H1 (cell line): ENCODE measurements around the gene FAM168B. TPM values are rescaled to one million over a fixed set of nuclear protein-coding genes. Genes with fewer than 3 reads are reported as not detected.

Experiments
- CTCF ChIA-PET: fragments of 300-600 bp; sonication (Branson Sonifier 250); formaldehyde crosslinking; loops from one replicate; lab custom pipeline; 2021; ENCODE audit not compliant: partially characterized antibody; lab: Charles Lee
- POLR2A ChIA-PET: fragments of 300-600 bp; sonication (Branson Sonifier 250); formaldehyde crosslinking; loops from one replicate; lab custom pipeline; 2021; ENCODE audit warnings: inconsistent platforms; ENCODE audit not compliant: partially characterized antibody; lab: Charles Lee
- DNase-seq, 2 experiments: peaks; one replicate each; pipeline versions ENCODE4 v3.0.0 to v3.0.0-alpha.2; 2010 to 2022; ENCODE audit warnings: low spot score in 2 of 2, low read depth in 1 of 2, mixed read lengths in 1 of 2
- FAIRE-seq: peaks from 2 replicates; lab custom pipeline; 2011; peaks lifted over from hg19 to GRCh38; lab: Jason Lieb, UNC
- H2AFZ ChIP-seq: 2 replicates; pipeline ENCODE4 v1.8.1; 2012; ENCODE audit warnings: low read length, inconsistent platforms
- H2AK5ac ChIP-seq: 2 replicates; pipeline ENCODE4 v1.6.1; 2013; ENCODE audit warnings: low read depth, low read length
- H2BK120ac ChIP-seq: replicated peaks from 2 replicates; pipeline ENCODE3; 2013; ENCODE audit warnings: low read depth, low read length, inconsistent platforms
- H2BK12ac ChIP-seq: 2 replicates; pipeline ENCODE4 v1.6.1; 2013; ENCODE audit warnings: low read depth, low read length
- H2BK15ac ChIP-seq: 2 replicates; pipeline ENCODE4 v1.6.1; 2013; ENCODE audit warnings: low read length
- H2BK20ac ChIP-seq: 2 replicates; pipeline ENCODE4 v1.6.1; 2013; ENCODE audit warnings: low read length
- H2BK5ac ChIP-seq: 2 replicates; pipeline ENCODE4 v1.6.1; 2013; ENCODE audit warnings: low read depth, low read length
- H3K14ac ChIP-seq: 2 replicates; pipeline ENCODE4 v1.6.1; 2013; ENCODE audit warnings: inconsistent platforms; ENCODE audit not compliant: insufficient read length
- H3K18ac ChIP-seq: 2 replicates; pipeline ENCODE4 v1.6.1; 2013; ENCODE audit warnings: low read length; ENCODE audit errors: extremely low read depth
- H3K23ac ChIP-seq: 2 replicates; pipeline ENCODE4 v1.6.1; 2013; ENCODE audit warnings: inconsistent platforms; ENCODE audit not compliant: insufficient read length
- H3K23me2 ChIP-seq: 2 replicates; pipeline ENCODE4 v1.6.1; 2013; ENCODE audit warnings: low read depth, low read length
- H3K27ac ChIP-seq: 2 replicates; pipeline ENCODE4 v1.6.1; 2011; ENCODE audit warnings: low read depth, low read length, inconsistent platforms
- H3K27me3 ChIP-seq, 4 experiments: replicated peaks in 1 of 4; 1 replicate in 1 of 4; 2 replicates in 3 of 4; pipeline versions ENCODE4 v1.6.1 to v1.8.1; 2011 to 2013; ENCODE audit warnings: low read length in 3 of 4, mild to moderate bottlenecking in 3 of 4, inconsistent platforms in 2 of 4, mixed read lengths in 2 of 4, moderate library complexity in 1 of 4; ENCODE audit not compliant: control insufficient read depth in 3 of 4, insufficient read depth in 3 of 4; ENCODE audit errors: extremely low read depth in 1 of 4
- H3K36me3 ChIP-seq, 4 experiments: 2 replicates each; pipeline versions ENCODE4 v1.6.1 to v1.8.1; 2011 to 2013; ENCODE audit warnings: mild to moderate bottlenecking in 4 of 4, low read length in 3 of 4, moderate library complexity in 2 of 4, control low read depth in 1 of 4, inconsistent platforms in 1 of 4; ENCODE audit not compliant: insufficient read depth in 4 of 4, control insufficient read depth in 2 of 4
- H3K4ac ChIP-seq: replicated peaks from 2 replicates; pipeline ENCODE3; 2013; ENCODE audit warnings: low read length, low read depth, mixed read lengths, inconsistent platforms; ENCODE audit not compliant: insufficient read length
- H3K4me1 ChIP-seq, 4 experiments: replicated peaks in 1 of 4; 1 replicate in 1 of 4; 2 replicates in 3 of 4; pipeline versions ENCODE4 v1.6.1 to v1.8.1; 2011 to 2013; ENCODE audit warnings: low read length in 3 of 4, inconsistent platforms in 2 of 4, mixed read lengths in 1 of 4; ENCODE audit not compliant: insufficient read depth in 4 of 4, control insufficient read depth in 3 of 4
- H3K4me2 ChIP-seq, 2 experiments: 2 replicates each; pipeline versions ENCODE4 v1.6.1 to v1.8.1; 2011 to 2013; ENCODE audit warnings: low read depth in 2 of 2, low read length in 2 of 2, control low read depth in 1 of 2, inconsistent platforms in 1 of 2, mild to moderate bottlenecking in 1 of 2; ENCODE audit not compliant: insufficient read depth in 1 of 2
- H3K4me3 ChIP-seq, 4 experiments: fragments of 200-600, 300-600 bp in 1 of 4; sonication (generic), shearing (Covaris generic), sonication (Bioruptor Twin) in 1 of 4; 2 replicates each; pipeline versions ENCODE4 v1.5.1 to v1.8.1; 2011 to 2016; ENCODE audit warnings: low read length in 4 of 4, low read depth in 3 of 4, control low read depth in 2 of 4, inconsistent platforms in 2 of 4, mild to moderate bottlenecking in 2 of 4, mixed read lengths in 1 of 4, moderate library complexity in 1 of 4; ENCODE audit not compliant: insufficient read depth in 2 of 4; ENCODE audit errors: extremely low read depth in 1 of 4
- H3K56ac ChIP-seq: replicated peaks from 2 replicates; pipeline ENCODE3; 2013; ENCODE audit warnings: low read depth, mild to moderate bottlenecking, mixed read lengths, low read length, inconsistent platforms; ENCODE audit not compliant: insufficient read length
- H3K79me1 ChIP-seq: 2 replicates; pipeline ENCODE4 v1.6.1; 2013; ENCODE audit warnings: low read depth, low read length, control low read depth
- H3K79me2 ChIP-seq, 2 experiments: 2 replicates each; pipeline versions ENCODE4 v1.6.1 to v1.8.1; 2012 to 2013; ENCODE audit warnings: low read length in 2 of 2, mild to moderate bottlenecking in 2 of 2, inconsistent platforms in 1 of 2; ENCODE audit not compliant: insufficient read depth in 2 of 2, control insufficient read depth in 1 of 2
- H3K9ac ChIP-seq, 4 experiments: replicated peaks in 1 of 4; 1 replicate in 1 of 4; 2 replicates in 3 of 4; pipeline versions ENCODE4 v1.6.1 to v1.8.1; 2011 to 2013; ENCODE audit warnings: low read depth in 3 of 4, low read length in 3 of 4, control low read depth in 2 of 4, mild to moderate bottlenecking in 2 of 4, moderate library complexity in 2 of 4, inconsistent platforms in 1 of 4; ENCODE audit errors: extremely low read depth in 1 of 4
- H3K9me3 ChIP-seq, 2 experiments: 2 replicates each; pipeline versions ENCODE4 v1.6.1 to v1.8.1; 2012 to 2013; ENCODE audit warnings: mild to moderate bottlenecking in 2 of 2, moderate library complexity in 2 of 2, control low read depth in 1 of 2, inconsistent platforms in 1 of 2, low read depth in 1 of 2, low read length in 1 of 2, mixed read lengths in 1 of 2; ENCODE audit not compliant: insufficient read depth in 2 of 2
- H4K20me1 ChIP-seq, 2 experiments: replicated peaks in 1 of 2; 2 replicates each; pipeline versions ENCODE3 to v1.8.1; 2011 to 2013; ENCODE audit warnings: inconsistent platforms in 2 of 2, low read length in 2 of 2, mild to moderate bottlenecking in 1 of 2; ENCODE audit not compliant: insufficient read depth in 2 of 2, control insufficient read depth in 1 of 2
- H4K5ac ChIP-seq: 2 replicates; pipeline ENCODE4 v1.6.1; 2013; ENCODE audit warnings: low read length, low read depth, mixed read lengths, inconsistent platforms; ENCODE audit not compliant: insufficient read length
- H4K8ac ChIP-seq: 2 replicates; pipeline ENCODE4 v1.8.0; 2013; ENCODE audit warnings: mild to moderate bottlenecking, moderate library complexity, low read length, inconsistent platforms; ENCODE audit not compliant: insufficient read depth; ENCODE audit errors: extremely low read depth
- H4K91ac ChIP-seq: replicated peaks from 2 replicates; pipeline ENCODE3; 2013; ENCODE audit warnings: low read length, mixed read lengths, inconsistent platforms; ENCODE audit not compliant: insufficient read length
- CEBPB ChIP-seq: IDR thresholded peaks from 2 replicates; pipeline ENCODE4 v1.6.1; 2012; ENCODE audit warnings: low read depth, low read length
- EGR1 ChIP-seq: IDR thresholded peaks from 2 replicates; pipeline ENCODE4 v1.6.1; 2011; ENCODE audit warnings: low read depth, low read length, borderline replicate concordance
- EP300 ChIP-seq, 2 experiments: IDR thresholded peaks; 1 replicate in 1 of 2; 2 replicates in 1 of 2; pipeline ENCODE4 v1.6.1; 2011 to 2012; ENCODE audit warnings: low read depth in 2 of 2, low read length in 2 of 2, mild to moderate bottlenecking in 2 of 2, borderline replicate concordance in 1 of 2, inconsistent platforms in 1 of 2, moderate library complexity in 1 of 2
- HDAC6 ChIP-seq: IDR thresholded peaks from one replicate; pipeline ENCODE4 v1.7.1; 2012; ENCODE audit warnings: low read depth, mild to moderate bottlenecking, inconsistent platforms, low read length, moderate library complexity
- KDM4A ChIP-seq: IDR thresholded peaks from one replicate; pipeline ENCODE4 v1.7.1; 2012; ENCODE audit warnings: low read depth, mild to moderate bottlenecking, moderate library complexity, low read length, inconsistent platforms; ENCODE audit not compliant: severe bottlenecking
- PHF8 ChIP-seq: fragments of 200-600 bp; sonication (generic); conservative IDR thresholded peaks from 2 replicates; pipeline ENCODE4 v1.7.1; 2012; ENCODE audit warnings: low read depth, mild to moderate bottlenecking, inconsistent platforms, low read length, moderate library complexity
- POLR2AphosphoS5 ChIP-seq: IDR thresholded peaks from 2 replicates; pipeline ENCODE4 v1.6.1; 2011; ENCODE audit warnings: low read depth, low read length
- POU5F1 ChIP-seq: IDR thresholded peaks from 2 replicates; pipeline ENCODE4 v1.6.1; 2011; ENCODE audit warnings: low read depth, mild to moderate bottlenecking, low read length, moderate library complexity
- SIN3A ChIP-seq, 2 experiments: IDR thresholded peaks in 1 of 2; conservative IDR thresholded peaks in 1 of 2; 2 replicates each; pipeline ENCODE4 v1.6.1; 2011 to 2012; ENCODE audit warnings: low read length in 2 of 2, improper control_type of control experiment in 1 of 2, low read depth in 1 of 2, mild to moderate bottlenecking in 1 of 2
- SP4 ChIP-seq: IDR thresholded peaks from 2 replicates; pipeline ENCODE4 v1.6.1; 2012; ENCODE audit warnings: low read length, inconsistent platforms
- ZNF274 ChIP-seq: IDR thresholded peaks from 2 replicates; pipeline ENCODE4 v1.7.0; 2012; ENCODE audit warnings: low read length, borderline replicate concordance; ENCODE audit errors: extremely low read depth
- WGBS, 2 experiments: shearing (Covaris generic) in 1 of 2; methylation state at CpG; one replicate each; pipeline versions ENCODE4 v1.1.6 to v1.1.7; 2013 to 2015; ENCODE audit warnings: low lambda C conversion rate in 2 of 2, mixed read lengths in 2 of 2, inconsistent platforms in 1 of 2, low coverage in 1 of 2, missing lambda C conversion rate in 1 of 2; ENCODE audit not compliant: insufficient replicate concordance in 2 of 2, insufficient coverage in 1 of 2, insufficient read length in 1 of 2; ENCODE audit errors: extremely low coverage in 1 of 2, missing lambda C conversion rate in 1 of 2; 5-methylcytosine and 5-hydroxymethylcytosine counted together
- polyA plus RNA-seq, 7 experiments: library from polyadenylated mRNA; depleted of rRNA in 3 of 7; stranded (reverse) in 5 of 7; unstranded in 2 of 7; fragments of >200 nt in 5 of 7; fragments of 200-250 nt in 2 of 7; gene quantifications; 1 replicate in 5 of 7; 2 replicates in 1 of 7; 4 replicates in 1 of 7; pipeline versions ENCODE4 v1.2.1 to v1.2.3, GENCODE V29; 2011 to 2013; ENCODE audit warnings: missing spikeins in 2 of 7, mixed read lengths in 2 of 7
- total RNA-seq: library from RNA; stranded (reverse); fragmentation: NEBNext Ultra II Directional; extraction: Animal tissue kit (Norgen Biotek cat#: 25700); gene quantifications from 2 replicates; pipeline ENCODE4 v1.2.1, GENCODE V29; 2021

The FAM168B gene
- total and polyA plus RNA-seq, 2 of the 8 experiments (the other 6 are each of a cell fraction or from before 2014, with no cell fraction given), result 61.9 to 123 TPM

DNA sequence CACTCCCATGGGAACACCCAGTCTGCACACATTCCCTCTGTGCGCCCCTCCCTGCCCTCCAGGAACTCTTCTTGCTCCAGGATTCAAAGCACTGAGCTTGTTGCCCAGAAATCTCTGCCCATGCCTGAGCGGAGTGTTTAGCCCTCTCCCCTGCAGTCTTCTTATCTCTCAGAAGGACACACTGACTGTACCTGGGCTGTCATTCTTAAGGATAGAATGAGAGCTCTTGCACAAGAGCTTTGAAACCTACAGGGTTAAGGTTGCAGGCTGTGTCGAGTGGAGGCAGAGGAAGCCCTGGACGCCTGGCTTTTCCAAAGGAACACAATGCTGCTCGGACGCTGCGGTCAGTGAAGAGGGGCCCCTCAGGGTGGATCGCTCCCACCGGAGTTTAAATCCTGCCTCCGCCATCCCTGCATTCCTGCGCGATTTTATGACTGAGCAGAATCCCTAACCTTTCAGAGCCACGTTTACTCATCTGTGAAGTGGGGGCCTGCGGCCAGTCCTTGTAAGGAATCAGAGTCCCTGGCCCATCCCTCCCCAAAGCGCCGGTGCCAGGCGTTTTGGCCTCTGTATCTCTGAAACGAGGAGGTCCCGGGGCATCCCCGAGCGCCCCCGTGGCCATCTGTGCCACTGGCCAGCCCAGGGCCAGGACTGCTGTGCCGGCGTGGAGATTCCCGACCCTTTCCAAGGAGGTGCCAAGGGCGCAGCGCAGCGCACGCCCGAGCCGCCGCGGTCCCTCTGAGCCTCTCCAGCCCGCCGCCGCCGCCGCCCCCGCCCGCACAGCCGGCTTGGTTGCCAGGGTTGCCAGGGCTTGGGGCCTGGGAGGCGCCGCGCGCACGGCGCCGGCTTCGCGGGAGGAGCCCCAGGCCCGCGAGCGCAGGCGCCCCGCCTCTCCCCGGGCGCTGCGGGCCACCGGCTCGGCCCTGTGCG, 58.9 kb downstream of the FAM168B start:
- H4K20me1 ChIP-seq, result peaks cover 0 to 2% of the 10 kb centered on the region in 2 experiments
- no peak overlapping the region for H3K14ac ChIP-seq
- peaks cover 10% of the 10 kb centered on the region; the same call in 1 of the 2 replicates for H3K23me2 ChIP-seq
- POLR2A ChIA-PET, result interaction anchor here (1.7 kb wide), 1 partner anchor 10 kb away, joined by 5 read pairs; no protein-coding TSS in a partner anchor
- no peaks in the 10 kb centered on the region for H3K9me3 ChIP-seq
- H3K4me2 ChIP-seq, result peak overlapping the region; percentile 73 to 95
- 20% methylated on average over 32 of the region's 61 CpGs; no CpG with 5 or more reads in 1 of the 2 experiments for WGBS, 2 experiments
- H2BK20ac ChIP-seq, result no peak overlapping the region
- CTCF ChIA-PET, result no interaction called here
- H3K4me3 ChIP-seq, result peak overlapping the region; percentile 51 to 70 (median 64)
- H3K27ac ChIP-seq, result no peak overlapping the region
- no peak overlapping the region for H3K18ac ChIP-seq
- H4K91ac ChIP-seq, result no peak overlapping the region
- H3K9ac ChIP-seq, result peak overlapping the region in 3 of 4 experiments; percentile 51 to 68 (median 57); a peak in 3 of 7 replicates
- H2AK5ac ChIP-seq, result no peak overlapping the region
- peak in 1 of 2 experiments; percentile 76 for DNase-seq
- no peak overlapping the region for H3K23ac ChIP-seq
- H2AFZ ChIP-seq, result no peak overlapping the region
- no peaks in the 10 kb centered on the region for H3K79me1 ChIP-seq
- no peak overlapping the region for H2BK120ac ChIP-seq
- no peaks in the 10 kb centered on the region for H3K36me3 ChIP-seq
- no peak overlapping the region for H3K56ac ChIP-seq
- peak overlapping the region; percentile 83; the same call in 1 of the 2 replicates for H4K8ac ChIP-seq
- FAIRE-seq, result no peak
- H3K79me2 ChIP-seq, result no peaks in the 10 kb centered on the region
- no peak overlapping the region for H3K4ac ChIP-seq
- peaks cover 6 to 33% (median 26%) of the 10 kb centered on the region in 4 experiments; a peak in 6 of 7 replicates for H3K27me3 ChIP-seq
- no peak overlapping the region for H2BK12ac ChIP-seq
- H4K5ac ChIP-seq, result no peak overlapping the region
- peaks cover 0 to 7% (median 4%) of the 10 kb centered on the region in 4 experiments; a peak in 6 of 7 replicates for H3K4me1 ChIP-seq
- no peak overlapping the region for H2BK5ac ChIP-seq
- H2BK15ac ChIP-seq, result no peak overlapping the region
- no peak for TF ChIP-seq EP300 (IDR thresholded peaks at IDR 0.05; ENCODE audit: borderline replicate concordance in 1 of 2, low read depth in 2 of 2, low read length in 2 of 2)
- no peak for TF ChIP-seq ZNF274
- peak; percentile 37; the same call in 1 of the 2 replicates for TF ChIP-seq EGR1
- no peak for TF ChIP-seq HDAC6
- peak; percentile 0 for TF ChIP-seq KDM4A
- no peak for TF ChIP-seq SIN3A (conservative IDR thresholded peaks at IDR 0.05 in 1 of 2, IDR thresholded peaks at IDR 0.05 in 1 of 2; ENCODE audit: low read depth in 1 of 2, low read length in 2 of 2)
- no peak for TF ChIP-seq POU5F1
- no peak for TF ChIP-seq SP4
- peak; percentile 36; the same call in 1 of the 2 replicates for TF ChIP-seq CEBPB
- no peak for TF ChIP-seq PHF8
- no peak for TF ChIP-seq POLR2AphosphoS5
